Activated T-cell treated with anti-CD3 and anti-CD28 coated beads, Interleukin-2, amount 50 U/mL, for 24 hours (primary cell): Measurements from ENCODE around the gene VAMP8.
"Not testable (repeated sequence)": the region's sequence is repeated elsewhere in the genome, so short reads cannot be mapped to it uniquely, and the experiment has no call there.

Experiments
- DNase-seq: peaks from one replicate; pipeline ENCODE4 v3.0.0-alpha.2; 2020
- H3K27ac Mint-ChIP-seq: 2 replicates; pipeline ENCODE4 v1.8.0; 2020; ENCODE audit warnings: mild to moderate bottlenecking, mixed read lengths
- H3K27me3 Mint-ChIP-seq: 2 replicates; pipeline ENCODE4 v1.8.0; 2020; ENCODE audit warnings: mixed read lengths
- H3K36me3 Mint-ChIP-seq: 2 replicates; pipeline ENCODE4 v1.8.0; 2020; ENCODE audit warnings: low read depth, mixed read lengths
- H3K4me1 Mint-ChIP-seq: 2 replicates; pipeline ENCODE4 v1.8.0; 2020; ENCODE audit warnings: low read depth, mixed read lengths
- H3K4me3 Mint-ChIP-seq: 2 replicates; pipeline ENCODE4 v1.8.0; 2020; ENCODE audit warnings: mild to moderate bottlenecking, moderate library complexity, mixed read lengths
- H3K9me3 Mint-ChIP-seq: 2 replicates; pipeline ENCODE4 v1.8.0; 2020; ENCODE audit warnings: mixed read lengths

Gene VAMP8

DNA sequence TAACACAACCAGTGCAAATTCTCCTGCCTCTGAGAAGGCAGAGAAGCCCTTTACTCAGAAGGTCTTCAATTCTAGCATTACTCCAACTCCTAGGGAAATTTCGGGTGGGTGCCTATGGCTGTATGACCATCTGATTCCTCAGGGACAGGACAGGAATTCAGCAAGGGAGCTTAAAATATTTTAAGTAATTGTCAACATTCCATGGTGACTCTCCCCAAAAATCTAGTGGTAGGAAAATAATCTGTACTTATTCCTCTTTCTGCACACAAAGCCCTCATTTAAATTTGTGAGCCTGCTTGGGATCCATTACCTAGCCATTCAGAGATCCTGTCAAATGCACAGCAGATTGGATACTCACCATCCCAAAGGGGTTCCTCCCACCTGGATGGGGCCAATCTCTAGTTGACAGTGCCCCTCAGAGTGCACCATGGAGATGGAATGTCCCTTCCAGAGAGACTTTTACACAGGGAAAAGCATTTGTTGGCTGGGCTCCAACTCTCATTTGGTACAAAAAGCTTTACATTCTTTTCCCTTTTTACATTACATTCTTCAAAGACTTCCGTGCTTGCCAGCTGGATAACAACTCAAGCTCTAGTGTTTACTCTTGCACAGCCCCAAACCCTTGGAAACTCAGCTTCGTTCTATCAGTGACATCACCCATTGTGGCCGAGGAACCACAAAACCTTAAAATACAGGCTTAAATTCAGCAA is 28.2 kb downstream of the VAMP8 start:
- peaks cover 54% of the 10 kb centered on the region for H3K4me1 Mint-ChIP-seq
- H3K4me3 Mint-ChIP-seq = no peak overlapping the region
- H3K36me3 Mint-ChIP-seq = peaks cover 54% of the 10 kb centered on the region
- DNase-seq = no peak
- H3K27me3 Mint-ChIP-seq = no peaks in the 10 kb centered on the region
- H3K9me3 Mint-ChIP-seq = no peaks in the 10 kb centered on the region
- H3K27ac Mint-ChIP-seq = no peak overlapping the region

DNA sequence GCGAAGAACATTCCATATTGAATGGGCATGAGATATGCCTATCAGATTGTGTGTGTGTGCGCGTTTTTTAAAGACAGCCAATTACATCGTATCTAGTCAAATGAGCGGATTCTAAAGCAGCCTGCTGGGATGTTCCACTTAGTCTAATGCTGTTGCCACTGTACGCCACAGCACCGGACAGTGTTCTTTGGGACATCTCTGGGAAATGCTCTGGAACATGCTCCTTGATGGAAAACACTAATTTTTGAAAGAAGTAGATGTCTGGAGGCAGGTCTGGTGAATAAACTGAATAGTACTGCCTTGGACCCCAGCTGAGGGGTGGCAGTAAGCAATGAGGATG is 28.7 kb downstream of the VAMP8 start:
- H3K4me1 Mint-ChIP-seq = peaks cover 54% of the 10 kb centered on the region
- DNase-seq = no peak
- no peaks in the 10 kb centered on the region for H3K9me3 Mint-ChIP-seq
- H3K36me3 Mint-ChIP-seq = peaks cover 54% of the 10 kb centered on the region
- no peaks in the 10 kb centered on the region for H3K27me3 Mint-ChIP-seq
- H3K27ac Mint-ChIP-seq = peak overlapping the region; percentile 38
- no peak overlapping the region for H3K4me3 Mint-ChIP-seq

DNA sequence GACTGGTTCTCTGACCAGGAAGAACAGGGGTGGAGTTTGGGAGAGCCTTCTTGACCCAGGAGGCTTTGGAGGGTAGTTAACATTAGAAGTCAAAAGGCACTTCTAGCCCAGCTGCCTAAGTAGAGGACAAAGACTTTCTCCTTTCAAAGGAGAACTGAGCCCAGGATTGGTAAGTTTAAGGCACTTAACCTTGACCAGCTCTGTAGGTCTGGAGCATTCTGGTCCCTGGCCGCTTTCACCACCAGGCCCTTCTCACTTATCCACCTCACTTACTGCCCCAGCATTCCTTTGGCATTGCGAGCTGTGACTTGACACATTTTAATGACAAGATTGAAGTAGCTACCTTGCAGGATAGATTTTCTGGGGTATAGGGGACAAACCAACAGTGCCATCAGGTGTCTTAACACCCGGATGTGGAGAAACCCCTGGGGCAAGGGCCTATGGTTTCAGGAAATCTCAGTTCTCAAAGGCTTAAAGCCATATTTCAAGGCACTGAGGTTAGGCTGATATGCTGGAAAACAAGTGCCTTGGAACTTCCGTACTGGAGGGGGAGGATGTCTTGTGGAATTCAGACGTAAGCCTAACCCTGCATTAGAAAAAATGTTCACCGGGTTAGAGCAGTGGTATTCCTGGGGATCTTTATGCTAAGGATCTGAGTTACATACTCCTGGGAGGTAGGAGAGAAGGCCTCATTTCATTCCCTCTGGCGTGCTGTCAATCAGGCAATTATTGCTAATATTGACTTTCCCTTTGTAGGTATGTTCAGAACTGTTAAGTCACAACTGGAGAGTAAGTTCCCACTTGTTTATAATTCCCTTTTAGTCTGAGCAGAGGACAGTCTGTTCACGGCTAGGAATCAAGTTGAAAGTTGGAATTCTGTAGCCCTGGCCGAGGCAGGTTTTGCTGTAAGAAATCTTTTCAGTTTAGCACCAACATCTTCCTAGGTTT is 30.2 kb downstream of the VAMP8 start:
- H3K4me1 Mint-ChIP-seq = peaks cover 54% of the 10 kb centered on the region
- DNase-seq = no peak
- H3K27ac Mint-ChIP-seq = peak overlapping the region; percentile 71
- no peaks in the 10 kb centered on the region for H3K27me3 Mint-ChIP-seq
- H3K9me3 Mint-ChIP-seq = no peaks in the 10 kb centered on the region
- H3K4me3 Mint-ChIP-seq = no peak overlapping the region
- peaks cover 65% of the 10 kb centered on the region for H3K36me3 Mint-ChIP-seq

DNA sequence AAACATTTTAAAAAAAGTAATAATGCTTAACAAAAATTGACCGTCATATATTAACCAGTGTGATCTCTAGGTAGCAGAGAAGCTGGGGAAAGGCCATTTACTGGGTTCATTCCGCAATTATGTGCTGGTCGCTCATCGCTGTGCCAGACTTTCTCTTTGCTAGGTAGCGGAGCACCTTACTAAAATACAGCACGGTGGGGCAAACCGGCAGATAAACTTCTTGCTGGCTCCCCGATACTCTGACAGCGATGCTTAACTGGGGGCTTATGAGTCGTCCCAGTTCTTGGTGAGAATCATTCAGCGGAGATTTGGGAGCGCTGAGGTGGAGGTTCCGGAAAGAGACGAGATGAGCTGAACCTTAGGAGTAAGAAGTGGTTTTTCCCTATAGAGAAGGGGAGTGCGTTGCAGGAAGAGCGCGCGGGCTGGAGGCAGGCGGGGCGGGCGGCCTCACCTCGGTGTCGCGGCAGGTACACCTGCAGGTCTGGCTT is 33.9 kb downstream of the VAMP8 start:
- H3K4me1 Mint-ChIP-seq = peaks cover 38% of the 10 kb centered on the region
- no peaks in the 10 kb centered on the region for H3K9me3 Mint-ChIP-seq
- peaks cover 49% of the 10 kb centered on the region for H3K36me3 Mint-ChIP-seq

DNA sequence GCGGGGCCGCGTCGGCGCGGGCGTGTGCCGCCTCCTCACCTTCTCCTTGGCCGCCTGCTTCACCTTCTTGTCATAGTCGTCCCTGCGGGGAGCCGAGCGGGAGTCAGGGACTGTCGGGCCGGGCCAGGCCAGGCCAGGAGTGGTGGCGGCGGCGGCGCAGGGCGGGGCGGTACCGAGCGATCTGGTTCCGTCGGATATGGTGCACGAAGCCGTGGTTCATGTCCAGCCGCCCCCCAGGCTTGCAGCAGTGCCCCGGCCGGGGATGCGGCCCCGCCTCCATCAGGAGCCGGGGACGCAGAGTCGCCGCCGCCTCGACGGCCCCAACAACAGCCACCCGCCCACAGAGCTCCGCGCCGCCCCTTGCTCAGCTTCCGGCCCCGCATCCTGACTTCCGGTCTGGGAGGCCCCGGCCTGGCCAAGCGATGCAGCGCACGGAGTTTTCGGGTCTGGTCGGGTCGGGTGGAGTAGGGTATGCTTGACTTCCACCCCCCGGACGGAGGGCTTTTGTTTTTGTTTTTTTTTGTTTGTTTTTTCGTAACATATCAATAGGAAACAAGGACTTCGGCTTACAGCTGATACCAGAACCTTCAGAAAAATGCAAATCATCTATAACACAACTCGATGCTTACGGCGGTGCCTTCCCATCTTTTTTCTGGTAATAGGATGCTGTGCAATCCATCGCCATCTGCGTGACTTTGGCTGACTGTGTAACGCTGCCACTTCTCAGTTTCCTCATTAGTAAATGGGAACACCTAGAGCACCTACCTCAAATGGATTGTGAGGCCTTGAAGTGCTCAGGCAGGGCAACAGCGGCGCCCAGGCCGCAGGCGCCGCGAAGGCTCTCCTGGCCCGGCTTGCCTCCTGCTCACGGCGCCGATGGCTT is 34.6 kb downstream of the VAMP8 start, which contains the start of gene C2orf68:
TSS of gene C2orf68 (minus strand) at position 362 of the 883 bp plus-strand sequence. CDS start at position 280, 82 bp downstream.
- peaks cover 38% of the 10 kb centered on the region for H3K4me1 Mint-ChIP-seq
- peak; percentile 91 for DNase-seq
- no peaks in the 10 kb centered on the region for H3K9me3 Mint-ChIP-seq
- H3K27me3 Mint-ChIP-seq = no peaks in the 10 kb centered on the region
- peak within 1 kb of the TSS; percentile 94 for H3K4me3 Mint-ChIP-seq
- peaks cover 48% of the 10 kb centered on the region for H3K36me3 Mint-ChIP-seq
- peak within 1 kb of the TSS; percentile 94 for H3K27ac Mint-ChIP-seq

More for the DNA sequence above, 33.9 kb downstream of the VAMP8 start:
- no peak for DNase-seq
- Mint-ChIP-seq H3K27ac (peak overlapping the region; percentile 94), H3K4me3 (peak overlapping the region; percentile 94), H3K27me3 (no peaks in the 10 kb centered on the region)

DNA sequence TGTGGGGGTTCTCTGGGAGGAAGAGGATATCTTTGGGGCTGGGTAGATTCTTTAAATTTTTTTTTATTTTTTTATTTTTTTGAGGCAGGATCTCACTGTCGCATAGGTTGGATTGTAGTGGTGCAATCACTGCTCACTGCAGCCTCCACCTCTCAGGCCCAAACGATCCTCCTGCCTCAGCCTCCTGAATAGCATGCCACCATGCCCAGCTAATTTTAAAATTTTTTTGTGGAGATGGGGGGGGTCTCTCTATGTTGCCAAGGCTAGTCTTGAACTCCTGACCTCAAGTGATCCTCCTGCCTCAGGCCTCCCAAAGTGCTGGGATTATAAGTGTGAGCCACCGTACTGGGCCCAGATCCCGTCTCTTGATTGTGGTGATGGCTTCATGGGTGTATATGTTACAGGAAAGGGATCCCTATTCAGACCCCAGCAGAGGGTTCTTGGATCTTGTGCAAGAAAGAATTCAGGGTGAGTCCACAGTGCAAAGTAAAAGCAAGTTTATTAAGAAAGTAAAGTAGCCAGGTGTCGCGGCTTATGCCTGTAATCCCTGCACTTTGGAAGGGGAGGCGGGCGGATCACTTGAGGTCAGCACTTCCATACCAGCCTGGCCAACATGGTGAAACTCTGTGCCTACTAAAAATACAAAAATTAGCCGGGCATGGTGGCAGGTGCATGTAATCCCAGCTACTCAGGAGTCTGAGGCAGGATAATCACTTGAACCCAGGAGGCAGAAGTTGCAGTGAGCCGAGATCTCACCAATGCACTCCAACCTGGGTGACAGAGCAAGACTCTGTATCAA is 36.5 kb downstream of the VAMP8 start:
- no peak for DNase-seq
- Mint-ChIP-seq H3K4me3 (peak overlapping the region; percentile 37), H3K27ac (no peak overlapping the region), H3K9me3 (no peaks in the 10 kb centered on the region), H3K36me3 (peaks cover 45% of the 10 kb centered on the region), H3K27me3 (no peaks in the 10 kb centered on the region), H3K4me1 (peaks cover 43% of the 10 kb centered on the region)

DNA sequence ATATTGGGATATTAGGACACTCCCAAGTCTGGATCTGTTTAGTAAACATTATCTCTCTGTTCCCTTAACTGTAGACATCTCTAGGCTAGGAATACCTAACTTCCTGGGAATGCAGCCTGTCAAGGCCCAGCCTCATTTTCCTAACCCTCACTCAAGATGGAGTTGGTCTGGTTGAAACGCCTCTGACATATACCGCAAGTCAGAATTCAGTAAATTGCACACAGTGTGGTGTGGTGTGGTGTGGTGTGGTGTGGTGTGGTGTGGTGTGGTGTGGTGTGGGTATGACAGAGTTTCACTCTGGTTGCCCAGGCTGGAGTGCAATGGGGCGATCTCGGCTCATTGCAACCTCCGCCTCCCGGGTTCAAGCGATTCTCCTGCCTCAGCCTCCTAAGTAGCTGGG is 37.4 kb downstream of the VAMP8 start:
- not testable (repeated sequence) for H3K27me3 Mint-ChIP-seq, H3K4me3 Mint-ChIP-seq, DNase-seq, H3K9me3 Mint-ChIP-seq, H3K27ac Mint-ChIP-seq
- H3K36me3 Mint-ChIP-seq = peaks cover 47% of the 10 kb centered on the region
- H3K4me1 Mint-ChIP-seq = peaks cover 43% of the 10 kb centered on the region

DNA sequence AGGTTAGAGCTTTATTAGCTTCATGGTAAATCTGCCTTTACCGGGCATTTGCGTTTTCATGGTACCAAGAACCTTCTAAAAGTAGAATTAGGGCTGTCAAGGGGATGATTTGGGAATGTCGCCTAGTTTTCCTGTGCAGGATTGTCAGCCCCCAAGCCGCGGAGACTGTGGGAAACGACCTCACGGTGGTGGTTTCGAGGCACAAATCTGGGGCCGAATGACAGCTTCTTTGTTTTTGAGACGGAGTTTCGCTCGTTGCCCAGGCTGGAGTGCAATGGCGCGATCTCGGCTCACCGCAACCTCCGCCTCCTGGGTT is 38.0 kb downstream of the VAMP8 start:
- no peaks in the 10 kb centered on the region for H3K27me3 Mint-ChIP-seq
- DNase-seq = no peak
- no peaks in the 10 kb centered on the region for H3K9me3 Mint-ChIP-seq
- H3K27ac Mint-ChIP-seq = peak overlapping the region; percentile 99
- peak overlapping the region; percentile 98 for H3K4me3 Mint-ChIP-seq
- peaks cover 48% of the 10 kb centered on the region for H3K36me3 Mint-ChIP-seq
- H3K4me1 Mint-ChIP-seq = peaks cover 39% of the 10 kb centered on the region

DNA sequence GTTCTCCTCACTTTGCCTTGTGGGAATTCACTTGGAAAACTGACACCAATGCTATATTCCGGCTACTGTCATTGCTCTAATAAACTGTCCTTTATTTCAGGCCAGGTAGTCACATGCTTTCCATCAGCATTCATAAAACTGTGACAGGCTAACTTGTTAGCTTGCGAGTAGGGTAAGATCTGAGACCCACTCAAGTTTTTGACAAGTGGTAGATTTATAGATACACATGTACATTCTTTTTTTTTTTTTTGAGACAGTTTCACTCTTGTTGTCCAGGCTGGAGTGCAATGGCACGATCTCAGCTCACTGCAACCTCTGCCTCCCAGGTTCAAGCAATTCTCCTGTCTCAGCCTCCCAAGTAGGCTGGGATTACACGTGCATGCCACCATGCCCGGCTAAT is 40.3 kb downstream of the VAMP8 start:
- Mint-ChIP-seq H3K27ac (peak overlapping the region; percentile 99), H3K4me3 (peak overlapping the region; percentile 98), H3K36me3 (peaks cover 57% of the 10 kb centered on the region), H3K4me1 (peaks cover 36% of the 10 kb centered on the region)
- not testable (repeated sequence) for H3K9me3 Mint-ChIP-seq, DNase-seq, H3K27me3 Mint-ChIP-seq

DNA sequence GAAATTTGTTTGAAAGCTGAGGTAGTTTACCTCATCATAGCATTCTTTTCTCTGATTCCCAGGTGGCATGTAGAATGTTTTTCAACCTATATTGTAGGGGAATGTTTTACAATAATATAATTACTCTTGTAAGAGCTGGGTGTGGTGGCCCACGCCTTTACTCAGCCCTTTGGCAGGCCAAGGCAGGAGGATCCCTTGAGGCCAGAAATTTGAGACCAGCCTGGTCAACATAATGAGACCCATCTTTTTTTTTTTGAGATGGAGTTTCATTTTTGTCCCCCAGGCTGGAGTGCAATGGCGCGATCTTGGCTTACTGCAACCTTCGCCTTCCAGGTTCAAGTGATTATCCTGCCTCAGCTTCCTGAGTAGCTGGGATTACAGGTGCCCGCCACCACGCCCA is 42.2 kb downstream of the VAMP8 start:
- no peak for DNase-seq
- no peaks in the 10 kb centered on the region for H3K27me3 Mint-ChIP-seq
- peak overlapping the region; percentile 11 for H3K27ac Mint-ChIP-seq
- no peak overlapping the region for H3K4me3 Mint-ChIP-seq
- no peaks in the 10 kb centered on the region for H3K9me3 Mint-ChIP-seq
- H3K4me1 Mint-ChIP-seq = peaks cover 33% of the 10 kb centered on the region
- peaks cover 74% of the 10 kb centered on the region for H3K36me3 Mint-ChIP-seq

DNA sequence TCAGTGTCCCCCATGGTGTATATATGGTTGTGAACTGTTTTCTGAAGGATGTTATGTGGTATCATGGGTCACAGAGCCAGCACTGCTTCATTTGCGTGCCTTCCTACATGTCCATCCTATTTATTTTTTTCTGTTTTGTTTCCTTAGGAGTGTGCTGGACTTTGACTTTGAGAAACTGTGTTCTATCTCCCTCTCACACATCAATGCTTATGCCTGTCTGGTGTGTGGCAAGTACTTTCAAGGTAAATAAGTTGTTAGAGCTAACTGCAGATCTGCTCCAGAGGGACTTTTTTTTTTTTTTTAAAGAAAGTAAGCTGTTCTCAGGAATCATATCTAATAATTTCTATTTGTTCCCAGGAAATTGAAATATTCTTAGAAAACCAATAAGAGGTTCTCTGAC is 44.0 kb downstream of the VAMP8 start:
- Mint-ChIP-seq H3K9me3 (no peaks in the 10 kb centered on the region), H3K27me3 (no peaks in the 10 kb centered on the region), H3K27ac (peak overlapping the region; percentile 40), H3K4me1 (peaks cover 27% of the 10 kb centered on the region), H3K4me3 (no peak overlapping the region), H3K36me3 (peaks cover 88% of the 10 kb centered on the region)
- DNase-seq = no peak

DNA sequence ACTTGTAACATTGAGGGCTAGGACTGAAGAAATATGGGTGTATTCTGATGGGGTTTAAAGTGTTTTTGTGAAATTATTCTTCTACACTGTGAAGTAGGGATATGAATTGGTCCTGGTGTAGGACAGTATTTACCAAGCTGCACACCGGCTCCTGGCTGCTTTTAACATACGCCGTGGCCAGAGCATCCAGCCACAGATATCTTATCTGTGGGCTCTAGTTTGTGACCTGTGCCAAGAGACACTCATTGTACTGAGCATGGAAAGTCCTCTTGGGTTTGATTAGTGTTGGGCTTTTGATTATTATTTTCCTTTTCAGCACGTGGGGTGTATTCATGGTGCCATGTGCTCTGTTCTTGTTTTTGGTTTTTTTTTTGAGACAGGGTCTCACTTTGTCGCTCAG is 46.6 kb downstream of the VAMP8 start:
- H3K27ac Mint-ChIP-seq = peak overlapping the region; percentile 13
- no peaks in the 10 kb centered on the region for H3K9me3 Mint-ChIP-seq
- peaks cover 94% of the 10 kb centered on the region for H3K36me3 Mint-ChIP-seq
- no peak overlapping the region for H3K4me3 Mint-ChIP-seq
- no peak for DNase-seq
- peaks cover 25% of the 10 kb centered on the region for H3K4me1 Mint-ChIP-seq
- H3K27me3 Mint-ChIP-seq = no peaks in the 10 kb centered on the region

DNA sequence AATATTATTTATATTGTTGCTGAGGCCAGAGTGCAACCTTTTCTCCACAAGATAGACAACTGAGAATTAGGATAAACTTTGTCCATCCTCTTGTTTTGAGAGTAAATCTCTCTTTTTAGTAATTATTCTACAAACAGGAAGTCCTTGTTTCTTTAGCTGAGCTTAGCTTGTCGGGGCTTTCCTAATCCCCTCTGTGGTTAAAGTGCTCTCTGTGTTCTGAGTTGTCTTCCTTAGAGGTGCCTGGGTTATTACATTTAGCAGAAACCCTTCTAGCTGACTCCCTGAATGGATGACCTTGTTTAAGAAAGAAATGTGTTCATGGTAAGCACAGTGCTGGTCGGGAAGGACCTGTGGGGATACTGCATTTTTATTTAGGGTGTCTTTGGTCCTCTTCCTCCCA is 51.3 kb downstream of the VAMP8 start:
- H3K27ac Mint-ChIP-seq = peak overlapping the region; percentile 77
- H3K9me3 Mint-ChIP-seq = no peaks in the 10 kb centered on the region
- H3K27me3 Mint-ChIP-seq = no peaks in the 10 kb centered on the region
- peaks cover 16% of the 10 kb centered on the region for H3K4me1 Mint-ChIP-seq
- H3K36me3 Mint-ChIP-seq = peaks cover 98% of the 10 kb centered on the region
- DNase-seq = no peak
- no peak overlapping the region for H3K4me3 Mint-ChIP-seq
